HEK293T (cell line): ENCODE results near the gene ADCY3.

Experiments used
- CTCF ChIA-PET: fragments of 350-600 bp; formaldehyde crosslinking; extraction: SDS; loops from one replicate; lab custom pipeline; 2021; ENCODE audit warnings: antibody characterized with exemption, inconsistent platforms; lab: Yijun Ruan, JAX
- POLR2A ChIA-PET: fragments of 350-600 bp; formaldehyde crosslinking; extraction: SDS; loops from one replicate; lab custom pipeline; 2020; ENCODE audit warnings: antibody characterized with exemption, inconsistent platforms; lab: Yijun Ruan, JAX
- DNase-seq: peaks from one replicate; pipeline ENCODE4 v3.0.0; 2012; ENCODE audit warnings: mixed read lengths; ENCODE audit errors: extremely low spot score
- ARNT ChIP-seq: fragments of 450-650 bp; IDR thresholded peaks from 2 replicates; pipeline ENCODE4 v1.6.1; 2017; ENCODE audit warnings: mild to moderate bottlenecking
- BHLHE40 ChIP-seq: fragments of 450-650 bp; IDR thresholded peaks from 2 replicates; pipeline ENCODE4 v1.6.1; 2016; ENCODE audit warnings: mild to moderate bottlenecking, moderate library complexity, borderline replicate concordance
- CTBP1 ChIP-seq: fragments of 450-650 bp; IDR thresholded peaks from 2 replicates; pipeline ENCODE4 v1.6.1; 2016; ENCODE audit warnings: borderline replicate concordance
- ELF4 ChIP-seq: fragments of 450-650 bp; IDR thresholded peaks from 2 replicates; pipeline ENCODE4 v1.6.1; 2017; ENCODE audit warnings: antibody characterized with exemption
- FOXA1 ChIP-seq: fragments of 450-650 bp; IDR thresholded peaks from 2 replicates; pipeline ENCODE4 v1.6.1; 2016; ENCODE audit warnings: mild to moderate bottlenecking
- FOXK2 ChIP-seq: fragments of 450-650 bp; IDR thresholded peaks from 2 replicates; pipeline ENCODE4 v1.6.1; 2016; ENCODE audit warnings: mild to moderate bottlenecking
- FOXM1 ChIP-seq: fragments of 450-650 bp; IDR thresholded peaks from 2 replicates; pipeline ENCODE4 v1.6.1; 2017; ENCODE audit warnings: mild to moderate bottlenecking, borderline replicate concordance
- HDGF ChIP-seq: fragments of 450-650 bp; IDR thresholded peaks from 2 replicates; pipeline ENCODE4 v1.6.1; 2017; ENCODE audit warnings: antibody characterized with exemption, borderline replicate concordance
- L3MBTL2 ChIP-seq: fragments of 450-650 bp; conservative IDR thresholded peaks from 2 replicates; pipeline ENCODE4 v1.6.1; 2016; ENCODE audit warnings: mild to moderate bottlenecking
- LEF1 ChIP-seq: fragments of 450-650 bp; IDR thresholded peaks from 2 replicates; pipeline ENCODE4 v1.6.1; 2017; ENCODE audit warnings: mild to moderate bottlenecking, borderline replicate concordance
- NFRKB ChIP-seq: fragments of 450-650 bp; IDR thresholded peaks from 2 replicates; pipeline ENCODE4 v1.6.1; 2016; ENCODE audit warnings: mild to moderate bottlenecking, moderate library complexity
- PKNOX1 ChIP-seq: fragments of 450-650 bp; IDR thresholded peaks from 2 replicates; pipeline ENCODE4 v1.6.1; 2016
- SP1 ChIP-seq: fragments of 450-650 bp; IDR thresholded peaks from 2 replicates; pipeline ENCODE4 v1.6.1; 2017
- SUZ12 ChIP-seq: fragments of 450-650 bp; IDR thresholded peaks from 2 replicates; pipeline ENCODE4 v1.6.1; 2016; ENCODE audit warnings: mild to moderate bottlenecking
- TARDBP ChIP-seq: fragments of 450-650 bp; IDR thresholded peaks from 2 replicates; pipeline ENCODE4 v1.6.1; 2016
- ZNF384 ChIP-seq: fragments of 450-650 bp; IDR thresholded peaks from 2 replicates; pipeline ENCODE4 v1.6.1; 2016

The ADCY3 gene

GRCh38 chr2:24886126-24886501, 33.9 kb downstream of the ADCY3 start:
- POLR2A ChIA-PET: no interaction called here
- no peak for TF ChIP-seq ELF4
- no peak for TF ChIP-seq TARDBP
- TF ChIP-seq BHLHE40: no peak
- no peak for TF ChIP-seq FOXK2
- no peak for DNase-seq
- CTCF ChIA-PET: no interaction called here

- no peak for DNase-seq
- ChIA-PET POLR2A (no interaction called here), CTCF (no interaction called here)
- TF ChIP-seq CTBP1: no peak
- TF ChIP-seq BHLHE40: no peak
- no peak for TF ChIP-seq ZNF384
- TF ChIP-seq FOXM1: no peak
- no peak for TF ChIP-seq PKNOX1
- TF ChIP-seq NFRKB: no peak
These were observed 34.6 kb downstream of the ADCY3 start for GRCh38 chr2:24885221-24886125.

GRCh38 chr2:24883946-24884345, 36.1 kb downstream of the ADCY3 start:
- no peak for TF ChIP-seq PKNOX1
- no peak for TF ChIP-seq L3MBTL2
- TF ChIP-seq TARDBP: no peak
- no peak for TF ChIP-seq FOXA1
- ChIA-PET POLR2A (no interaction called here), CTCF (no interaction called here)
- no peak for DNase-seq

- ChIA-PET CTCF (no interaction called here), POLR2A (no interaction called here)
- no peak for DNase-seq
These were observed 38.4 kb downstream of the ADCY3 start for GRCh38 chr2:24881623-24882022.

GRCh38 chr2:24881158-24881557, 38.9 kb downstream of the ADCY3 start:
- TF ChIP-seq ARNT: no peak
- TF ChIP-seq SUZ12: no peak
- no peak for TF ChIP-seq TARDBP
- TF ChIP-seq LEF1: no peak
- TF ChIP-seq FOXA1: no peak
- no peak for TF ChIP-seq HDGF
- TF ChIP-seq CTBP1: no peak
- no peak for TF ChIP-seq FOXM1
- no peak for TF ChIP-seq ELF4
- no peak for TF ChIP-seq NFRKB
- TF ChIP-seq PKNOX1: no peak
- no peak for TF ChIP-seq ZNF384
- no peak for TF ChIP-seq FOXK2
- TF ChIP-seq L3MBTL2: no peak
- no peak for TF ChIP-seq BHLHE40
- DNase-seq: no peak
- ChIA-PET CTCF (no interaction called here), POLR2A (no interaction called here)

More at GRCh38 chr2:24881623-24882022, 38.4 kb downstream of the ADCY3 start:
- no peak for TF ChIP-seq BHLHE40
- TF ChIP-seq SUZ12: no peak
- TF ChIP-seq PKNOX1: no peak
- TF ChIP-seq ELF4: no peak
- TF ChIP-seq SP1: no peak
- no peak for TF ChIP-seq CTBP1
- no peak for TF ChIP-seq ZNF384
- no peak for TF ChIP-seq TARDBP
- TF ChIP-seq FOXK2: no peak
- TF ChIP-seq ARNT: no peak
- no peak for TF ChIP-seq LEF1

- TF ChIP-seq SUZ12: no peak
- ChIA-PET POLR2A (no interaction called here), CTCF (no interaction called here)
- DNase-seq: no peak
These were observed 41.7 kb downstream of the ADCY3 start for GRCh38 chr2:24878341-24878740.

- no peak for DNase-seq
- ChIA-PET POLR2A (no interaction called here), CTCF (no interaction called here)
- no peak for TF ChIP-seq L3MBTL2
- TF ChIP-seq ZNF384: no peak
- no peak for TF ChIP-seq ELF4
- TF ChIP-seq ARNT: no peak
- TF ChIP-seq FOXA1: no peak
- no peak for TF ChIP-seq TARDBP
- TF ChIP-seq NFRKB: no peak
- no peak for TF ChIP-seq FOXK2
- no peak for TF ChIP-seq PKNOX1
- TF ChIP-seq SP1: no peak
- TF ChIP-seq FOXM1: no peak
- no peak for TF ChIP-seq LEF1
- no peak for TF ChIP-seq CTBP1
- TF ChIP-seq SUZ12: no peak
- TF ChIP-seq BHLHE40: no peak
- TF ChIP-seq HDGF: no peak
These were observed 42.4 kb downstream of the ADCY3 start for GRCh38 chr2:24877646-24878045.
